Inflammatory macrophage treated with lipopolysaccharide for 1 hour (primary cell): ENCODE measurements around the gene CAPRIN1.

Experiments
- DNase-seq, 2 donors: peaks; one replicate each; pipeline ENCODE4 v3.0.0-alpha.2; 2020 to 2022

Gene CAPRIN1

DNA sequence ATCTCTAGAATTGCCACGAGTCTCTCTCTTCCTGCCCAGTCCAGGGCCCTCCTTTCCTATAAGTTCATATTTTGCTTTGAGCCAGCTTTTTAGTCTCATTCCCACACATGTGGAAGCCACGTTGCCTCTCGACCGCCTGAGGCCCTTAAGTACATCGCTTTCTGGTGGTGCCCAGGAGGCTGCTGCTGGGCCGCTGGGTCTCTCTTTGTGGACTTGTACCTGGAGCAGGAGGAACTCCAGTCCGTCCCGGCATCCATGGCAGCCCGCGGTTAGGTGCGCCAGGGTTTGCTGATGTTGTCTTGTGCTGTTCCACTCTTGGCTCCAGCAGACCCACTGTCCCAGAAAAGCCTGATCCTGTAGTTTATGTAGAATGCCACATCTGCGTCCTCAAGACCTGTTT lies 94.9 kb downstream of the CAPRIN1 start:
- no peak for DNase-seq

DNA sequence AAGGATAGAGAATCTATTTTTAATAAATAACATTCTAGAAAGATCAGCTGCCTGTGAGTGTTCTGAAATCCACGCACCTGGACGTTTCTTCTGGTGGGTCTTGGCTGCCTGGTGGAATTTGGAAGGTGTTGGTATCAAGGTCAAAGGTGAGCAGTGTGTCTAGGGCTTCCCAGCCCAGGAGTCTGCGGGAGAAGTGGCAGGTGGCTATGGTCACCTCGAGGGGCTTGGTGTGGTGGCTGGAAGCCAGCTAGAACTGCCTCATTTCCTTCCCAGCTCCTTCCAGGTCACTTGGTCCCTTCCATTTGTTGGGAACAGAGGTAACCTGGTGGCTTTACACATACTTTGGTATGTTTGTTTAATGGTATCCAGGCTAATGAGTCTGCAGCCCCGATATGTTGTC lies 95.3 kb downstream of the CAPRIN1 start:
- DNase-seq = no peak

- DNase-seq = no peak
Measured at GRCh38 chr11:34147581-34147980, 96.0 kb downstream of the CAPRIN1 start.

DNA sequence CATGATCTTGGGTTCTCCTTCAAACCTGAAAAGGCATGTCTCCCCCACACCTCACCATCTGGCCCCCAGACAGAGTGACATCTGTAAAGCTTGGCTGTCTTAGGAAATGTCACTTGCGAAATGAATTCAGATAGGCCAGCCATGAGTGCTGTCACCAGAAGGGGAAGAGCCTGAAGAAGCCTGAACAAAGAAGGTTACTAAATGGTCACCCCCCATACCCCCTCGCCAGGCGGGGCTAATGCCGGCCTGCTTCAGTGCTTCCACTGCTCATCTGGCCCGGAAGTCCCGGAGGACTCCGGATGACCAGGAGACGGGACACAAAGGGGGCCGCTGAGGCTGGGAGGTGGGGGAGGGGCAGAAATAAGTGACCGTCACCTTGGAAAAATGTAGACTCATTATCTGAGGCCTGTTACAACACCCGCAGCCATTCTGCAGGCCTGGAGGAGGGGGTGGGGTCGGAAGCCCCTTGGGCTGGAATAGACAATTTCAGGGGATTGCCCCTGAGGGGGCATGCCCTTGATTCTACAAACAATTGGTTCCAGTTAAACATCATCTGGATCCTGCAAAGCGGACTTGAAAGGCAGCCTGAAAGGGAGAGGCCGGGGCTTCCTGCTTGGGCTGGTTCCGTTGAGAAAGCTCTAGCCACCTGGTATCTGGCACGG lies 97.1 kb downstream of the CAPRIN1 start:
- peak; percentile 6 to 24 for DNase-seq

DNA sequence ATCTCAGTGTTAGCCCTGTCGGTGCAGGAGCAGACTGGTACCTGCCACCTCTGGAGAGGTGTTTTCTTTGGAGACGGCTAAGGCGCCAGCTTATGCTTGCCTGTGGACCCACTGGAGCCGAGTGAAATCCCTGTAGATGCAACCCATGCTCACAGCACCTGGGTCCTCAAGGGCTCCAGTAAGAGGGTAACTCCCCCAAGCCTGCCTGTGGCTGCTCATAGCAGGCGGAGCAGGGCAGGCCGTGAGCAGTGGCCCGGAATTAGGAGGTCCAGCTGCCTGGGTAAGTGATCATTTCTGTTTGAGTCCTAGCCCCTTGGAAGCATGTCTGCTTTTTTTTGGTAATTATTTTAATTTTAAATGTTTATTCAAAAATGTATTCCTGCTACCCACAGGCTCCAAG lies 97.7 kb downstream of the CAPRIN1 start:
- DNase-seq = no peak

- DNase-seq = no peak
Measured at GRCh38 chr11:34149786-34150185, 98.3 kb downstream of the CAPRIN1 start.

DNA sequence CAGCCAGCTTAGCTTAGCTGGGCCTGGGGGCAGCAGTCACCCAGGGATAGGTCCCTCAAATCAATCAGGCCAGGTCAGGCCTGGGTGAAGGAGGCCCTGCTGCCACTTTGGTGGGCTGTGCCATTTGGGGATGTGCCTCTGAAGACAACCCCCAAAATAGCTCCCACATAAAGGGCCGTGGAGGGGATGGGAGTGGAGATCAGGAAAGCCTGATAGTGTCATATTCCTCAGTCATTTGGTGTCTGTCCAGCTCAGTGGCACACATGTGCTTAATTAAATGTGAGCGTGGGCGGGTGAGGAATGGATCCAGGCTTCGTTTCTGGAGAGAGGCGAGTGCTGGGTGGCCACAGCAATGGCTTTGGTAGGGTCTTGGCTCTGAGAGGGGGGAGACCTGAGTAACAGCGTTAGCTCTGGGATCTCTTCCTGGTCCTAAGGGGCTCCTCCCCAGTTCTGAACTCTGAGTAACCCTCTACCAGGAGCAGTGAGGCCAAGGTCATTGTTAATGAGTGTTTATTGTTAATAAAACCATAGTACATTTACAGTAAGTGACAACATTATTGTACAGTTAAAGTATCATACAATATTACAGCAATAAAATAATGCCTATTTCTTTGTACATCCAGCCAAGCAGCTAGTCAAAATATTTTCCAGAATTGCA lies 99.1 kb downstream of the CAPRIN1 start:
- DNase-seq = no peak
